Neural cell (in vitro differentiated cells): ENCODE data around the gene TMEM40. TPM values are rescaled to one million over a fixed set of nuclear protein-coding genes. Genes with fewer than 3 reads are reported as not detected.

Experiments used
- H2AFZ ChIP-seq: fragments of 200-600, 300-800 bp; sonication (generic), shearing (Covaris generic); 2 replicates; pipeline ENCODE4 v1.6.0; 2014; ENCODE audit warnings: low read depth, mild to moderate bottlenecking, antibody characterized with exemption, low read length, moderate library complexity
- H3F3A ChIP-seq: fragments of 200-600 bp; shearing (Covaris generic); 2 replicates; pipeline ENCODE4 v1.6.1; 2016; ENCODE audit warnings: mild to moderate bottlenecking, moderate library complexity, mixed read lengths, antibody characterized with exemption, low read length; ENCODE audit not compliant: insufficient read depth, poor library complexity, severe bottlenecking
- H3K27ac ChIP-seq: fragments of 200-600, 300-800 bp; sonication (generic), shearing (Covaris generic); 2 replicates; pipeline ENCODE4 v1.5.1; 2014; ENCODE audit warnings: mild to moderate bottlenecking, low read length, moderate library complexity
- H3K27me3 ChIP-seq: fragments of 300-800, 200-600 bp; sonication (generic), shearing (Covaris generic); 2 replicates; pipeline ENCODE4 v1.6.0; 2014; ENCODE audit warnings: mild to moderate bottlenecking, low read depth, low read length, moderate library complexity; ENCODE audit not compliant: insufficient read depth
- H3K36me3 ChIP-seq: fragments of 300-800, 200-600 bp; sonication (generic), shearing (Covaris generic); 2 replicates; pipeline ENCODE4 v1.5.1; 2014; ENCODE audit warnings: mild to moderate bottlenecking, antibody characterized with exemption, low read length, moderate library complexity; ENCODE audit not compliant: insufficient read depth
- H3K4me2 ChIP-seq: fragments of 300-800, 200-600 bp; sonication (generic), shearing (Covaris generic); 2 replicates; pipeline ENCODE4 v1.6.0; 2014; ENCODE audit warnings: mild to moderate bottlenecking, low read length
- H3K4me3 ChIP-seq: fragments of 300-800, 200-600 bp; sonication (generic), shearing (Covaris generic); 2 replicates; pipeline ENCODE4 v1.5.1; 2014; ENCODE audit warnings: mild to moderate bottlenecking, low read length, moderate library complexity
- H3K79me2 ChIP-seq: fragments of 200-600 bp; shearing (Covaris generic); replicated peaks from 2 replicates; pipeline ENCODE4 v1.6.0; 2014; ENCODE audit warnings: mild to moderate bottlenecking, low read length, moderate library complexity; ENCODE audit not compliant: insufficient read depth
- H3K9ac ChIP-seq: fragments of 300-800, 200-600 bp; sonication (generic), shearing (Covaris generic); 2 replicates; pipeline ENCODE4 v1.6.1; 2016; ENCODE audit warnings: mild to moderate bottlenecking, low read length, mixed read lengths
- H3K9me2 ChIP-seq: fragments of 200-600 bp; shearing (Covaris generic); 2 replicates; pipeline ENCODE4 v1.6.1; 2016; ENCODE audit warnings: mild to moderate bottlenecking, low read length, mixed read lengths; ENCODE audit not compliant: insufficient read depth
- H3K9me3 ChIP-seq: fragments of 200-600, 300-800 bp; sonication (generic), shearing (Covaris generic); 2 replicates; pipeline ENCODE4 v1.6.1; 2016; ENCODE audit warnings: mild to moderate bottlenecking, mixed run types, low read length, moderate library complexity, mixed read lengths
- H4K20me1 ChIP-seq: fragments of 200-600 bp; shearing (Covaris generic); 2 replicates; pipeline ENCODE4 v1.6.1; 2016; ENCODE audit warnings: mild to moderate bottlenecking, mixed run types; ENCODE audit not compliant: insufficient read depth
- EP300 ChIP-seq: fragments of 450-650 bp; conservative IDR thresholded peaks from 2 replicates; pipeline ENCODE4 v1.6.1; 2014; ENCODE audit warnings: antibody characterized with exemption, mild to moderate bottlenecking, moderate library complexity; ENCODE audit not compliant: poor library complexity, severe bottlenecking
- EZH2 ChIP-seq: fragments of 200-600, 300-800 bp; shearing (Covaris generic), sonication (generic); IDR thresholded peaks from 2 replicates; pipeline ENCODE4 v1.6.1; 2014; ENCODE audit warnings: antibody characterized with exemption, low read length, borderline replicate concordance, mild to moderate bottlenecking; ENCODE audit not compliant: insufficient read depth, poor library complexity, severe bottlenecking
- MXI1 ChIP-seq: fragments of 450-650 bp; conservative IDR thresholded peaks from 2 replicates; pipeline ENCODE4 v1.6.1; 2014; ENCODE audit warnings: antibody characterized with exemption, mild to moderate bottlenecking; ENCODE audit not compliant: poor library complexity, severe bottlenecking
- RAD21 ChIP-seq: fragments of 450-650 bp; conservative IDR thresholded peaks from 2 replicates; pipeline ENCODE4 v1.6.1; 2014; ENCODE audit warnings: antibody characterized with exemption, mild to moderate bottlenecking, moderate library complexity
- SMC3 ChIP-seq: fragments of 450-650 bp; conservative IDR thresholded peaks from 2 replicates; pipeline ENCODE4 v1.6.1; 2014; ENCODE audit warnings: antibody characterized with exemption, mild to moderate bottlenecking, moderate library complexity; ENCODE audit not compliant: poor library complexity
- polyA plus RNA-seq: library from polyadenylated mRNA; depleted of rRNA; stranded (reverse); fragments of >200 nt; gene quantifications from 2 replicates; pipeline ENCODE4 v1.2.3, GENCODE V29; 2014
- TF ChIP-seq, protein P1 (sequence below): IDR thresholded peaks from 2 replicates; pipeline ENCODE4 v1.6.1; 2012; ENCODE audit warnings: borderline replicate concordance
- TF ChIP-seq, protein P2 (sequence below): fragments of 450-650 bp; IDR thresholded peaks from 2 replicates; pipeline ENCODE4 v1.5.1; 2014; ENCODE audit warnings: antibody characterized with exemption, mild to moderate bottlenecking, moderate library complexity; ENCODE audit not compliant: poor library complexity, severe bottlenecking

The TMEM40 gene
- polyA plus RNA-seq, 1 donor from 2014 or later = not detected

DNA sequence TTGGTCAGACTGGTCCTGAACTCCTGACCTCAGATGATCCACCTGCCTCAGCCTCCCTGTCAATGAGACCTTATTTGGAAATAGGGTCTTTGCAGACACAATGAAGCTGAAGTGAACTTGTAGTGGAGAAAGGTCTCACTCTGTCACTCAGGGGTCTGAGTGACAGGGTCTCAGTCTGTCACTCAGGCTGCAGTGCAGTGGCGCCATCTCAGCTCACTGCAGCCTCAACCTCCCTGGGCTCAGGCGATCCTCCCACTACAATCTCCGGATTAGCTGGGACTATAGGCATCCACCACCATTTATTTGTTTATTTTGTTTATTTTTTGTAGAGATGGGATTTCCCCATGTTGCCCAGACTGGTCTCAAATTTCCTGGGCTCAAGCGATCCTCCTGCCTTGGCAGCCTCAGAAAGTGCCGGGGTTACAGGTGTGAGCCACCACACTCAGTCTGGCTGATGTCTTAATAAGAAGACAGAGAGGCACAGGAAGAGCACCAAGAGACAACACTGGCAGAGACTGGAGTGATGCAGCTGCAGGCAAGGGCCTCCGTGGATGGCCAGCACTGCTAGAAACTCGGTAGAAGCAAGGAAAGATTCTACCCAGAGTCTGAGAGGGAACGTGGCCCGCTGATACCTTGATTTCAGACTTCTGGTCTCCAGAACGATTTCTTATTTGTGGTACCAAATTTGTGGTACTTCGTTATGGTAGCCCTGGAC, 68.9 kb downstream of the TMEM40 start:
- H2AFZ ChIP-seq = no peak overlapping the region
- TF ChIP-seq, protein P1, sequence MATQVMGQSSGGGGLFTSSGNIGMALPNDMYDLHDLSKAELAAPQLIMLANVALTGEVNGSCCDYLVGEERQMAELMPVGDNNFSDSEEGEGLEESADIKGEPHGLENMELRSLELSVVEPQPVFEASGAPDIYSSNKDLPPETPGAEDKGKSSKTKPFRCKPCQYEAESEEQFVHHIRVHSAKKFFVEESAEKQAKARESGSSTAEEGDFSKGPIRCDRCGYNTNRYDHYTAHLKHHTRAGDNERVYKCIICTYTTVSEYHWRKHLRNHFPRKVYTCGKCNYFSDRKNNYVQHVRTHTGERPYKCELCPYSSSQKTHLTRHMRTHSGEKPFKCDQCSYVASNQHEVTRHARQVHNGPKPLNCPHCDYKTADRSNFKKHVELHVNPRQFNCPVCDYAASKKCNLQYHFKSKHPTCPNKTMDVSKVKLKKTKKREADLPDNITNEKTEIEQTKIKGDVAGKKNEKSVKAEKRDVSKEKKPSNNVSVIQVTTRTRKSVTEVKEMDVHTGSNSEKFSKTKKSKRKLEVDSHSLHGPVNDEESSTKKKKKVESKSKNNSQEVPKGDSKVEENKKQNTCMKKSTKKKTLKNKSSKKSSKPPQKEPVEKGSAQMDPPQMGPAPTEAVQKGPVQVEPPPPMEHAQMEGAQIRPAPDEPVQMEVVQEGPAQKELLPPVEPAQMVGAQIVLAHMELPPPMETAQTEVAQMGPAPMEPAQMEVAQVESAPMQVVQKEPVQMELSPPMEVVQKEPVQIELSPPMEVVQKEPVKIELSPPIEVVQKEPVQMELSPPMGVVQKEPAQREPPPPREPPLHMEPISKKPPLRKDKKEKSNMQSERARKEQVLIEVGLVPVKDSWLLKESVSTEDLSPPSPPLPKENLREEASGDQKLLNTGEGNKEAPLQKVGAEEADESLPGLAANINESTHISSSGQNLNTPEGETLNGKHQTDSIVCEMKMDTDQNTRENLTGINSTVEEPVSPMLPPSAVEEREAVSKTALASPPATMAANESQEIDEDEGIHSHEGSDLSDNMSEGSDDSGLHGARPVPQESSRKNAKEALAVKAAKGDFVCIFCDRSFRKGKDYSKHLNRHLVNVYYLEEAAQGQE = no peak
- TF ChIP-seq EZH2 (no peak), RAD21 (no peak)

DNA sequence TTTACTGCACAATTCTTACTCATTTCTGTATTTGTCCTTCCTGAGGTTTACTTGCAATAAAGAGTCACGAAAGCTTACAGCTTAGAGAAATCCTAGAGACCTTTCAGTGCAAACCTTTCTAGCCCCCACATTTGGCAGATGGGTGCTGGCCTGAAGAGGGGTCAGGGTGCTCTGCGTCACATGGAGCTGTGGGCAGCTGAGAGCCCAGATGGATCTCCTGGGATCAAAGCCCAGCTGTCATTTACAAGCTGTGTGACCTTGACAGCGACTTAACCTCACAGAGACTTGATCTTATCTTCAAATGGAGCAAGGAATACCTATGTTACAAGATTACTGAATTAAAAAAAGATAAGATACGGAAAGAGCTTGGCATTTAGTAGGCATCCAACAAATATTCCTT, 71.1 kb downstream of the TMEM40 start:
- Histone ChIP-seq H4K20me1 (no peaks in the 10 kb centered on the region), H2AFZ (no peak overlapping the region), H3K79me2 (no peaks in the 10 kb centered on the region), H3K36me3 (no peaks in the 10 kb centered on the region), H3F3A (no peaks in the 10 kb centered on the region), H3K4me2 (no peak overlapping the region), H3K27ac (no peak overlapping the region), H3K9ac (no peak overlapping the region), H3K9me2 (no peaks in the 10 kb centered on the region), H3K9me3 (no peaks in the 10 kb centered on the region), H3K27me3 (no peaks in the 10 kb centered on the region), H3K4me3 (no peak overlapping the region)
- TF ChIP-seq SMC3 = no peak
- no peak for TF ChIP-seq EP300
- TF ChIP-seq, protein P2, sequence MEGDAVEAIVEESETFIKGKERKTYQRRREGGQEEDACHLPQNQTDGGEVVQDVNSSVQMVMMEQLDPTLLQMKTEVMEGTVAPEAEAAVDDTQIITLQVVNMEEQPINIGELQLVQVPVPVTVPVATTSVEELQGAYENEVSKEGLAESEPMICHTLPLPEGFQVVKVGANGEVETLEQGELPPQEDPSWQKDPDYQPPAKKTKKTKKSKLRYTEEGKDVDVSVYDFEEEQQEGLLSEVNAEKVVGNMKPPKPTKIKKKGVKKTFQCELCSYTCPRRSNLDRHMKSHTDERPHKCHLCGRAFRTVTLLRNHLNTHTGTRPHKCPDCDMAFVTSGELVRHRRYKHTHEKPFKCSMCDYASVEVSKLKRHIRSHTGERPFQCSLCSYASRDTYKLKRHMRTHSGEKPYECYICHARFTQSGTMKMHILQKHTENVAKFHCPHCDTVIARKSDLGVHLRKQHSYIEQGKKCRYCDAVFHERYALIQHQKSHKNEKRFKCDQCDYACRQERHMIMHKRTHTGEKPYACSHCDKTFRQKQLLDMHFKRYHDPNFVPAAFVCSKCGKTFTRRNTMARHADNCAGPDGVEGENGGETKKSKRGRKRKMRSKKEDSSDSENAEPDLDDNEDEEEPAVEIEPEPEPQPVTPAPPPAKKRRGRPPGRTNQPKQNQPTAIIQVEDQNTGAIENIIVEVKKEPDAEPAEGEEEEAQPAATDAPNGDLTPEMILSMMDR = no peak
- no peak for TF ChIP-seq MXI1

More for the DNA sequence above, 68.9 kb downstream of the TMEM40 start:
- H3K79me2 ChIP-seq = no peaks in the 10 kb centered on the region
- H3F3A ChIP-seq = no peaks in the 10 kb centered on the region
- no peak overlapping the region for H3K9ac ChIP-seq
- no peaks in the 10 kb centered on the region for H3K36me3 ChIP-seq
- no peak overlapping the region for H3K4me3 ChIP-seq
- H3K27me3 ChIP-seq = no peaks in the 10 kb centered on the region
- no peak overlapping the region for H3K4me2 ChIP-seq
- no peaks in the 10 kb centered on the region for H3K9me3 ChIP-seq
- H3K9me2 ChIP-seq = no peaks in the 10 kb centered on the region
- no peak overlapping the region for H3K27ac ChIP-seq
- H4K20me1 ChIP-seq = no peaks in the 10 kb centered on the region

DNA sequence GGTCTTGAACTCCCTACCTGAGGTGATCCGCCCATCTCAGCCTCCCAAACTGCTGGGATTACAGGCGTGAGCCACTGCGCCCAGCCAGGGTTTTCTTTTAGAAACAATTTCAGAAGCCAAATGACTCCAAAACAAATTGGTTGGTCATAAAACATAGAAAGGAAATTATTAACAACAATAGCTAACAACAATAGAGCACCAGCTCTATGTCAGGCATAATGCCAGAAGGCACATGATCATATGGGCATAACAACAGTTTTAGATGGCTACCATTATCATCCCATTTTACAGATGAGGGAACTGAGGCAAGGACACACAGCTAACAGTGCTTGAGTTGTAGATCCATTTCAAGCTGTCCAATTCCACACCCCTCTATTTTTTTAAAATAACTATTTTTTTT, 73.0 kb downstream of the TMEM40 start:
- H4K20me1 ChIP-seq = no peaks in the 10 kb centered on the region
- H3K4me3 ChIP-seq = no peak overlapping the region
- no peak overlapping the region for H2AFZ ChIP-seq
- no peaks in the 10 kb centered on the region for H3F3A ChIP-seq
- no peaks in the 10 kb centered on the region for H3K9me2 ChIP-seq
- no peaks in the 10 kb centered on the region for H3K36me3 ChIP-seq
- no peaks in the 10 kb centered on the region for H3K79me2 ChIP-seq
- H3K27me3 ChIP-seq = no peaks in the 10 kb centered on the region
- no peak overlapping the region for H3K4me2 ChIP-seq
- H3K9ac ChIP-seq = no peak overlapping the region
- TF ChIP-seq MXI1 (no peak), RAD21 (no peak)
- H3K27ac ChIP-seq = no peak overlapping the region
- H3K9me3 ChIP-seq = no peaks in the 10 kb centered on the region

Other genes with a start within 250 kb of the TMEM40 start
- gene MKRN2OS, start 213.8 kb downstream of the TMEM40 start, polyA plus RNA-seq = 0.36 TPM in 1 of 2 replicates, not detected in the other
- 47.6 and 50.4 TPM in 2 replicates for gene MKRN2, start 202.2 kb downstream of the TMEM40 start, polyA plus RNA-seq
- 212 and 215 TPM in 2 replicates for gene RAF1, start 95.1 kb downstream of the TMEM40 start, polyA plus RNA-seq
- 17.3 and 21.8 TPM in 2 replicates for gene CAND2, start 37.4 kb upstream of the TMEM40 start, polyA plus RNA-seq
- 1,160 and 1,223 TPM in 2 replicates for gene RPL32, start 82.3 kb upstream of the TMEM40 start, polyA plus RNA-seq